K562 (cell line): Measurements from ENCODE around the gene SESN3. TPM values are rescaled to one million over a fixed set of nuclear protein-coding genes. Genes with fewer than 3 reads are reported as not detected.

Source experiments
- CBFB ChIP-seq: sonication (generic); formaldehyde crosslinking; IDR thresholded peaks from 2 replicates; pipeline ENCODE4 v1.4.0; 2020; ENCODE audit warnings: mild to moderate bottlenecking, missing genetic modification reagents
- CBX8 ChIP-seq: fragments of 200-600 bp; sonication (generic); IDR thresholded peaks from 2 replicates; pipeline ENCODE4 v1.6.1; 2012; ENCODE audit warnings: borderline replicate concordance, mixed run types, low read depth, mild to moderate bottlenecking, moderate library complexity, mixed read lengths, low read length, control low read depth, inconsistent platforms; ENCODE audit not compliant: poor library complexity, severe bottlenecking; ENCODE audit errors: extremely low read depth
- HDAC6 ChIP-seq: IDR thresholded peaks from 2 replicates; pipeline ENCODE4 v1.6.1; 2012; ENCODE audit warnings: low read depth, mild to moderate bottlenecking, control low read depth, inconsistent platforms, low read length, moderate library complexity
- RCOR1 ChIP-seq, 2 experiments: IDR thresholded peaks; 2 replicates each; pipeline ENCODE4 v1.6.1; 2012; ENCODE audit warnings: low read depth in 2 of 2, low read length in 2 of 2, borderline replicate concordance in 1 of 2, improper control_type of control experiment in 1 of 2
- TBL1XR1 ChIP-seq, 2 experiments: IDR thresholded peaks; 2 replicates each; pipeline ENCODE4 v1.6.1; 2012; ENCODE audit warnings: improper control_type of control experiment in 2 of 2, low read length in 2 of 2, mild to moderate bottlenecking in 1 of 2
- TBP ChIP-seq: optimal IDR thresholded peaks from 2 replicates; pipeline ENCODE3; 2011; ENCODE audit warnings: low read depth, low read length, improper control_type of control experiment
- ZFP30 ChIP-seq: fragments of 250-450 bp; sonication (Bioruptor Pico); IDR thresholded peaks from 2 replicates; pipeline ENCODE4 v1.8.0; 2022; ENCODE audit warnings: moderate library complexity, mild to moderate bottlenecking, inconsistent platforms, borderline replicate concordance
- ZNF274 ChIP-seq: IDR thresholded peaks from 2 replicates; pipeline ENCODE4 v1.6.1; 2011; ENCODE audit warnings: low read depth, mild to moderate bottlenecking, low read length, moderate library complexity, borderline replicate concordance
- ZNF354B ChIP-seq: fragments of 250-450 bp; sonication (Bioruptor Pico); IDR thresholded peaks from 2 replicates; pipeline ENCODE4 v1.4.0; 2020
- ZNF76 ChIP-seq: fragments of 250-450 bp; sonication (Bioruptor Pico); IDR thresholded peaks from 2 replicates; pipeline ENCODE4 v1.4.0; 2020; ENCODE audit warnings: mild to moderate bottlenecking, moderate library complexity, borderline replicate concordance
- polyA plus RNA-seq, 8 experiments: library from polyadenylated mRNA; depleted of rRNA in 4 of 8; stranded (reverse) in 5 of 8; unstranded in 3 of 8; fragments of >200 nt; fragmentation: Nextera tagmentation in 2 of 8; fragmentation: Illumina TruSeq in 1 of 8; extraction: Ambion mirVana in 2 of 8; extraction: Trizol in 1 of 8; gene quantifications; 2 replicates each; pipeline versions ENCODE4 v1.2.1 to v1.2.3, GENCODE V29; 2011 to 2014; ENCODE audit warnings: inconsistent platforms in 1 of 8, missing spikeins in 1 of 8
- total RNA-seq, 7 experiments: library from RNA; depleted of rRNA in 6 of 7; stranded (reverse); fragments of >200 nt in 6 of 7; fragmentation: Illumina TruSeq in 2 of 7; extraction: Trizol in 2 of 7; gene quantifications; 2 replicates each; pipeline versions ENCODE4 v1.2.1 to v1.2.3, GENCODE V29; 2011 to 2021; ENCODE audit warnings: low replicate concordance in 1 of 7
- TF ChIP-seq, protein P1 (sequence below): fragments of 200-600 bp; sonication (generic); IDR thresholded peaks from one replicate; pipeline ENCODE4 v1.6.1; 2012; ENCODE audit warnings: mild to moderate bottlenecking, low read depth, low read length, inconsistent platforms
- TF ChIP-seq, protein P2 (sequence below): IDR thresholded peaks from 2 replicates; pipeline ENCODE4 v1.6.1; 2016; ENCODE audit warnings: missing genetic modification characterization, missing compliant biosample characterization
- TF ChIP-seq, protein P3 (sequence below): sonication (generic); IDR thresholded peaks from 2 replicates; pipeline ENCODE4 v1.6.1; 2016

Gene SESN3
- total and polyA plus RNA-seq, 9 of the 15 experiments (the other 6 are each of a cell fraction or from before 2014, with no cell fraction given), result 0.44 to 2.6 (median 1.5) TPM

DNA sequence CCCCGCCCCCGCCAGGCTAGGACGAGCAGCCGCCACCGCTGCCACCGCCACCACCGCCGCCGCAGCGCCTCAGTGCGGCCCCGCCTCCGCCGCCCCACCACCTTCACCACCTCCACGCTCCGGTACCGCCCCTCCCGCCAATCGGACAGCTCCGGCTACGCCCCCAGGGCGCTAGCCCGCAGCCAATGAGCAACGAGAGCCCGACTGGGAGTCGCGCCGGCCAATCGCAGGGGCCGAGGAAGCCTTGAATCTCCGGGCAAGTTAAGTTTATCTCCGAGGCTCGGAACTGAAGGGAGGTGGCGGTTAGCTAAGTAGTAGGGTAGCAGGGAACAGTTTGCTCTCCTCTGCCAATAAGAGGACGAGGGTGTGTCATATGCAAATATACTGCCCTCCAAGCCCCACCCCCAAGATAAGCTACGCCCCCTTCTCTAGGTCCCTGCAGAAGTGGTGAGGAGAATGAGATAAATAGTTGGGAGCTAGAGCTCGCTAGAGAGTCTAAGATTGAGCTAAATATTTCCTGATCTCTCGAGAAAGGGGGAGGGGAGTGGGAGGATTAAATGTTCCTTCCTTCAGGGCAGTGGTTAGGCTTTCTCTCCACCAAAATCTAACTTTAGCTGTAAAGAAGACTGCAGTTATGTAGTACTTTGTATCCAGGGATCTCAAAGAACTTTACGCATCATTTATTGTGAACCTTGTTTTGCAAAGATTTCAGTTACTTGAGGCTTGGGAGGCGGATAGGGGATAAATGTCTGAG, at the start of gene SESN3 (continued):
- TF ChIP-seq, protein P1, sequence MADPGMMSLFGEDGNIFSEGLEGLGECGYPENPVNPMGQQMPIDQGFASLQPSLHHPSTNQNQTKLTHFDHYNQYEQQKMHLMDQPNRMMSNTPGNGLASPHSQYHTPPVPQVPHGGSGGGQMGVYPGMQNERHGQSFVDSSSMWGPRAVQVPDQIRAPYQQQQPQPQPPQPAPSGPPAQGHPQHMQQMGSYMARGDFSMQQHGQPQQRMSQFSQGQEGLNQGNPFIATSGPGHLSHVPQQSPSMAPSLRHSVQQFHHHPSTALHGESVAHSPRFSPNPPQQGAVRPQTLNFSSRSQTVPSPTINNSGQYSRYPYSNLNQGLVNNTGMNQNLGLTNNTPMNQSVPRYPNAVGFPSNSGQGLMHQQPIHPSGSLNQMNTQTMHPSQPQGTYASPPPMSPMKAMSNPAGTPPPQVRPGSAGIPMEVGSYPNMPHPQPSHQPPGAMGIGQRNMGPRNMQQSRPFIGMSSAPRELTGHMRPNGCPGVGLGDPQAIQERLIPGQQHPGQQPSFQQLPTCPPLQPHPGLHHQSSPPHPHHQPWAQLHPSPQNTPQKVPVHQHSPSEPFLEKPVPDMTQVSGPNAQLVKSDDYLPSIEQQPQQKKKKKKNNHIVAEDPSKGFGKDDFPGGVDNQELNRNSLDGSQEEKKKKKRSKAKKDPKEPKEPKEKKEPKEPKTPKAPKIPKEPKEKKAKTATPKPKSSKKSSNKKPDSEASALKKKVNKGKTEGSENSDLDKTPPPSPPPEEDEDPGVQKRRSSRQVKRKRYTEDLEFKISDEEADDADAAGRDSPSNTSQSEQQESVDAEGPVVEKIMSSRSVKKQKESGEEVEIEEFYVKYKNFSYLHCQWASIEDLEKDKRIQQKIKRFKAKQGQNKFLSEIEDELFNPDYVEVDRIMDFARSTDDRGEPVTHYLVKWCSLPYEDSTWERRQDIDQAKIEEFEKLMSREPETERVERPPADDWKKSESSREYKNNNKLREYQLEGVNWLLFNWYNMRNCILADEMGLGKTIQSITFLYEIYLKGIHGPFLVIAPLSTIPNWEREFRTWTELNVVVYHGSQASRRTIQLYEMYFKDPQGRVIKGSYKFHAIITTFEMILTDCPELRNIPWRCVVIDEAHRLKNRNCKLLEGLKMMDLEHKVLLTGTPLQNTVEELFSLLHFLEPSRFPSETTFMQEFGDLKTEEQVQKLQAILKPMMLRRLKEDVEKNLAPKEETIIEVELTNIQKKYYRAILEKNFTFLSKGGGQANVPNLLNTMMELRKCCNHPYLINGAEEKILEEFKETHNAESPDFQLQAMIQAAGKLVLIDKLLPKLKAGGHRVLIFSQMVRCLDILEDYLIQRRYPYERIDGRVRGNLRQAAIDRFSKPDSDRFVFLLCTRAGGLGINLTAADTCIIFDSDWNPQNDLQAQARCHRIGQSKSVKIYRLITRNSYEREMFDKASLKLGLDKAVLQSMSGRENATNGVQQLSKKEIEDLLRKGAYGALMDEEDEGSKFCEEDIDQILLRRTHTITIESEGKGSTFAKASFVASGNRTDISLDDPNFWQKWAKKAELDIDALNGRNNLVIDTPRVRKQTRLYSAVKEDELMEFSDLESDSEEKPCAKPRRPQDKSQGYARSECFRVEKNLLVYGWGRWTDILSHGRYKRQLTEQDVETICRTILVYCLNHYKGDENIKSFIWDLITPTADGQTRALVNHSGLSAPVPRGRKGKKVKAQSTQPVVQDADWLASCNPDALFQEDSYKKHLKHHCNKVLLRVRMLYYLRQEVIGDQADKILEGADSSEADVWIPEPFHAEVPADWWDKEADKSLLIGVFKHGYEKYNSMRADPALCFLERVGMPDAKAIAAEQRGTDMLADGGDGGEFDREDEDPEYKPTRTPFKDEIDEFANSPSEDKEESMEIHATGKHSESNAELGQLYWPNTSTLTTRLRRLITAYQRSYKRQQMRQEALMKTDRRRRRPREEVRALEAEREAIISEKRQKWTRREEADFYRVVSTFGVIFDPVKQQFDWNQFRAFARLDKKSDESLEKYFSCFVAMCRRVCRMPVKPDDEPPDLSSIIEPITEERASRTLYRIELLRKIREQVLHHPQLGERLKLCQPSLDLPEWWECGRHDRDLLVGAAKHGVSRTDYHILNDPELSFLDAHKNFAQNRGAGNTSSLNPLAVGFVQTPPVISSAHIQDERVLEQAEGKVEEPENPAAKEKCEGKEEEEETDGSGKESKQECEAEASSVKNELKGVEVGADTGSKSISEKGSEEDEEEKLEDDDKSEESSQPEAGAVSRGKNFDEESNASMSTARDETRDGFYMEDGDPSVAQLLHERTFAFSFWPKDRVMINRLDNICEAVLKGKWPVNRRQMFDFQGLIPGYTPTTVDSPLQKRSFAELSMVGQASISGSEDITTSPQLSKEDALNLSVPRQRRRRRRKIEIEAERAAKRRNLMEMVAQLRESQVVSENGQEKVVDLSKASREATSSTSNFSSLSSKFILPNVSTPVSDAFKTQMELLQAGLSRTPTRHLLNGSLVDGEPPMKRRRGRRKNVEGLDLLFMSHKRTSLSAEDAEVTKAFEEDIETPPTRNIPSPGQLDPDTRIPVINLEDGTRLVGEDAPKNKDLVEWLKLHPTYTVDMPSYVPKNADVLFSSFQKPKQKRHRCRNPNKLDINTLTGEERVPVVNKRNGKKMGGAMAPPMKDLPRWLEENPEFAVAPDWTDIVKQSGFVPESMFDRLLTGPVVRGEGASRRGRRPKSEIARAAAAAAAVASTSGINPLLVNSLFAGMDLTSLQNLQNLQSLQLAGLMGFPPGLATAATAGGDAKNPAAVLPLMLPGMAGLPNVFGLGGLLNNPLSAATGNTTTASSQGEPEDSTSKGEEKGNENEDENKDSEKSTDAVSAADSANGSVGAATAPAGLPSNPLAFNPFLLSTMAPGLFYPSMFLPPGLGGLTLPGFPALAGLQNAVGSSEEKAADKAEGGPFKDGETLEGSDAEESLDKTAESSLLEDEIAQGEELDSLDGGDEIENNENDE, result no peak
- TF ChIP-seq ZFP30 (CRISPR knock-in tag) (no peak), TBP (peak; percentile 55), ZNF76 (no peak), CBFB (CRISPR knock-in tag) (no peak), RCOR1 (IDR thresholded peaks at IDR 0.05; ENCODE audit: borderline replicate concordance in 1 of 2, low read depth in 2 of 2, low read length in 2 of 2) (peak in 1 of 2 experiments; percentile 46; a peak in 1 of 4 replicates), ZNF274 (no peak), HDAC6 (no peak), TBL1XR1 (IDR thresholded peaks at IDR 0.05; ENCODE audit: low read length in 2 of 2) (no peak), ZNF354B (CRISPR knock-in tag) (no peak), CBX8 (no peak)
- TF ChIP-seq, protein P2, sequence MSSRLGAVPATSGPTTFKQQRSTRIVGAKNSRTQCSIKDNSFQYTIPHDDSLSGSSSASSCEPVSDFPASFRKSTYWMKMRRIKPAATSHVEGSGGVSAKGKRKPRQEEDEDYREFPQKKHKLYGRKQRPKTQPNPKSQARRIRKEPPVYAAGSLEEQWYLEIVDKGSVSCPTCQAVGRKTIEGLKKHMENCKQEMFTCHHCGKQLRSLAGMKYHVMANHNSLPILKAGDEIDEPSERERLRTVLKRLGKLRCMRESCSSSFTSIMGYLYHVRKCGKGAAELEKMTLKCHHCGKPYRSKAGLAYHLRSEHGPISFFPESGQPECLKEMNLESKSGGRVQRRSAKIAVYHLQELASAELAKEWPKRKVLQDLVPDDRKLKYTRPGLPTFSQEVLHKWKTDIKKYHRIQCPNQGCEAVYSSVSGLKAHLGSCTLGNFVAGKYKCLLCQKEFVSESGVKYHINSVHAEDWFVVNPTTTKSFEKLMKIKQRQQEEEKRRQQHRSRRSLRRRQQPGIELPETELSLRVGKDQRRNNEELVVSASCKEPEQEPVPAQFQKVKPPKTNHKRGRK (tag), result no peak
- TF ChIP-seq, protein P3, sequence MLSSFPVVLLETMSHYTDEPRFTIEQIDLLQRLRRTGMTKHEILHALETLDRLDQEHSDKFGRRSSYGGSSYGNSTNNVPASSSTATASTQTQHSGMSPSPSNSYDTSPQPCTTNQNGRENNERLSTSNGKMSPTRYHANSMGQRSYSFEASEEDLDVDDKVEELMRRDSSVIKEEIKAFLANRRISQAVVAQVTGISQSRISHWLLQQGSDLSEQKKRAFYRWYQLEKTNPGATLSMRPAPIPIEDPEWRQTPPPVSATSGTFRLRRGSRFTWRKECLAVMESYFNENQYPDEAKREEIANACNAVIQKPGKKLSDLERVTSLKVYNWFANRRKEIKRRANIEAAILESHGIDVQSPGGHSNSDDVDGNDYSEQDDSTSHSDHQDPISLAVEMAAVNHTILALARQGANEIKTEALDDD, result 0 out of 2 replicates have a peak, but pooled peaks have one; percentile 43
